Activated T-helper 9 cell treated with anti-CD3 and anti-CD28 coated beads, Interleukin-2, amount 50 U/mL, for 16 hours (primary cell): Measurements from ENCODE around the gene SLC2A8.

Experiments
- DNase-seq: peaks from one replicate; pipeline ENCODE4 v3.0.0-alpha.2; 2020; ENCODE audit warnings: low read depth

Gene SLC2A8

GRCh38 chr9:127437497-127438264, 40.7 kb downstream of the SLC2A8 start:
- no peak for DNase-seq

- DNase-seq: no peak
Observed at GRCh38 chr9:127438394-127438793, 41.4 kb downstream of the SLC2A8 start.

- no peak for DNase-seq
Observed at GRCh38 chr9:127444283-127444920, 47.4 kb downstream of the SLC2A8 start.

- DNase-seq: no peak
Observed at GRCh38 chr9:127444921-127445850, 48.2 kb downstream of the SLC2A8 start.

GRCh38 chr9:127445851-127446712, 49.1 kb downstream of the SLC2A8 start:
- no peak for DNase-seq

GRCh38 chr9:127446713-127447415, 49.9 kb downstream of the SLC2A8 start:
- no peak for DNase-seq

- no peak for DNase-seq
Observed at GRCh38 chr9:127447416-127448111, 50.6 kb downstream of the SLC2A8 start.

- DNase-seq: no peak
Observed at GRCh38 chr9:127448112-127448805, 51.3 kb downstream of the SLC2A8 start.

GRCh38 chr9:127449332-127449966, 52.5 kb downstream of the SLC2A8 start:
- no peak for DNase-seq

GRCh38 chr9:127450243-127450760, 53.3 kb downstream of the SLC2A8 start:
- no peak for DNase-seq

- peak; percentile 95 for DNase-seq
Observed at GRCh38 chr9:127450830-127451607, 54.0 kb downstream of the SLC2A8 start, which contains the start of the genes LRSAM1 and RPL12. LRSAM1 (plus strand) TSS chr9:127451510; CDS start chr9:127454528, 3,018 bp downstream. RPL12 (minus strand) TSS chr9:127451406; CDS start chr9:127451317, 89 bp downstream.

- no peak for DNase-seq
Observed at GRCh38 chr9:127451608-127451857, 54.6 kb downstream of the SLC2A8 start.

- DNase-seq: peak; percentile 16
Observed at GRCh38 chr9:127451858-127452656, 55.1 kb downstream of the SLC2A8 start.

GRCh38 chr9:127452691-127453090, 55.7 kb downstream of the SLC2A8 start:
- DNase-seq: no peak

- DNase-seq: no peak
Observed at GRCh38 chr9:127455324-127455992, 58.5 kb downstream of the SLC2A8 start.

- no peak for DNase-seq
Observed at GRCh38 chr9:127457191-127457878, 60.4 kb downstream of the SLC2A8 start.
